HTERT RPE-1 (cell line): ENCODE measurements around the gene ZNF841.
"Not testable (repeated sequence)": the region's sequence is repeated elsewhere in the genome, so short reads cannot be mapped to it uniquely, and the experiment has no call there.

Experiments
- in situ Hi-C: fragments of 300-500 bp; cut with MboI; formaldehyde crosslinking; loops from 4 replicates; pipeline ENCODE4 v1.14.3; 2020; ENCODE audit warnings: low sequenced_read_pairs

ZNF841 gene

GRCh38 chr19:52095172-52096014 lies at the start of gene ZNF841:
ZNF841 (minus strand) TSS chr19:52095765; CDS start chr19:52084801, 10,964 bp downstream.
- in situ Hi-C loops: no loop called here

DNA sequence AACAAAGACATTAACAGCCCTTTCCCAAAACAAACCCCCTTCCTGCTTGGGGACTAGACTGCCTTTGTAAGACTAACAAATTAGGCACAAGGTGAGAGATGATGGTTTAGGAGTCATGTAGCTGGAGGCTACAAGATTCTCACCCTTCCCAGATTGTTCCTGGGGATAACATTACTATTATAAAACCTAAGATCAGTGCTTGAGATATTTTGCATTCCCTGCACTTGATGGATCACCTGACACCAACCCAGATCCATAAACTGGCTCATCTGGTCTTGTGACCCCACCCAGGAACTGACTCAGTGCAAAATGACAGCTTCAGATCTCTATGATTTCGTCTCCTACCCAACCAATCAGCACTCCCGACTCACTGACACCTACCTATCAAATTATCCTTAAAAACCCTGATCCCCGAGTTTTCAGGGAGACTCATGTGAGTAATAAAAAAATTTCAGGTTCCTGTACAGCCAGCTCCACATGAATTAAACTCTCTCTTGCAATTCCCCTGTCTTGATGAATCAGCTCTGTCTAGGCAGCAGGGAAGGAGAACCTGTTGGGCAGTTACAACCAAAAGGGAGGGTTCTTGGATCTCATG lies 46.5 kb upstream of the ZNF841 start:
- in situ Hi-C loops: no loop called here

GRCh38 chr19:52141203-52141602 lies 45.6 kb upstream of the ZNF841 start:
- in situ Hi-C loops: no loop called here

- in situ Hi-C loops: no loop called here
These were observed 44.6 kb upstream of the ZNF841 start for GRCh38 chr19:52140032-52140710.

GRCh38 chr19:52139252-52140031 lies 43.9 kb upstream of the ZNF841 start, which contains the start of gene ZNF616:
ZNF616 (minus strand) TSS chr19:52139938; CDS start chr19:52130512, 9,426 bp downstream.
- in situ Hi-C loops: no loop called here

GRCh38 chr19:52138983-52139251 lies 43.4 kb upstream of the ZNF841 start:
- in situ Hi-C loops: no loop called here

- in situ Hi-C loops: no loop called here
These were observed 42.9 kb upstream of the ZNF841 start for GRCh38 chr19:52138278-52138982.

- in situ Hi-C loops: no loop called here
These were observed 24.7 kb upstream of the ZNF841 start for GRCh38 chr19:52120286-52120685.

DNA sequence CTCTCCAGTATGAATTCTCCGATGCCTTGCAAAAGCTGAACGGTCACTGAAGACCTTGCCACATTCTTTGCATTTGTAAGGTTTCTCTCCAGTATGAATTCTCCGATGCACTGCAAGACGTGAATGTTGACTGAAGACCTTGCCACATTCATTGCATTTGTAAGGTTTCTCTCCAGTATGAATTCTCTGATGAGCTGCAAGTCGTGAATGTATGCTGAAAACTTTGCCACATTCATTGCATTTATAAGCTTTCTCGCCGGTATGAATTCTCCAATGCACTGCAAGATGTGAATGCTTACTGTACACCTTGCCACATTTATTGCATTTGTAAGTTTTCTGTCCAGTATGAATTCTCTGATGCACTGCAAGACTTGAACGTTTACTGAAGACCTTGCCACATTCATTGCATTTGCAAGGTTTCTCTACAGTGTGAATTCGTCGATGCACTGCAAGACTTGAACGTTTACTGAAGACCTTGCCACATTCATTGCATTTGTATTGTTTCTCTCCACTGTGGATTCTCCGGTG lies 20.0 kb upstream of the ZNF841 start:
- in situ Hi-C loops: no loop called here

DNA sequence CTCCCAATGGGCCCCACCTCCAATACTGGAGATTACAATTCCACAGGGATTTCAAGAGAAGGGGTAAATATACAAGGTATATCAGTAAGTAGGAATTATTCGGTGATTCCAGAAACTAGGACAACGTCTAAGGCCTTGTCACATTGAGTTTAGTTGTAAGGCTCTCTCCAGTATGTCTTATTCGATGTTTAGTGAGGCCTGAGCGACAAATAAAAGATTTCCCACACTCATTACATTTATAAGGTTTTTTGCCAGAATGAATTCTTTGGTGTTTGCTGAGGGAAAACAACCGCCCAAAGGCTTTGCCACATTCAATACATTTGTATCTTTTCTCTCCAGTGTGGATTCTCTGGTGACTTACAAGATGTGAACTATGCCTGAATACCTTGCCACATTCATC lies 19.1 kb upstream of the ZNF841 start:
- in situ Hi-C loops: no loop called here

GRCh38 chr19:52112624-52113023 lies 17.1 kb upstream of the ZNF841 start:
- in situ Hi-C loops: no loop called here

- in situ Hi-C loops: no loop called here
These were observed 15.2 kb upstream of the ZNF841 start for GRCh38 chr19:52110780-52111179.

DNA sequence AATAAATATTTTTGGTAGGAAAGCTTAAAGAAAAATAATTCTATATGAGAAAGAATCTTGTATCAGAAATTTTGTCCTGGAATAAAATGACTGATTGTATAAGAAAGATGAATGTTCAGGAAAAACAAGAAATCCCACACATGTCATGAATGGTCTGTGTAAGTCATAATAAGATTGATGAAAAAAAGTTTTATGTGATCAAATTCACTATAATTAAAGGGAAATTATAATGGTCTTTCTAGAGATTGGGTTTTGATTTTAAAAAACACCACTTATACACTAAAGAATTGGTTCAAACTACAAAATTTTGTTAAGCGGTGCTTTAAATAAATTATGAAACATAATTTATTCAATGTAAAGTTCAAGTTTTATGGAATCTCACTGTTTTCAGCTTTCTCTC lies 7.2 kb upstream of the ZNF841 start:
- in situ Hi-C loops: no loop called here

DNA sequence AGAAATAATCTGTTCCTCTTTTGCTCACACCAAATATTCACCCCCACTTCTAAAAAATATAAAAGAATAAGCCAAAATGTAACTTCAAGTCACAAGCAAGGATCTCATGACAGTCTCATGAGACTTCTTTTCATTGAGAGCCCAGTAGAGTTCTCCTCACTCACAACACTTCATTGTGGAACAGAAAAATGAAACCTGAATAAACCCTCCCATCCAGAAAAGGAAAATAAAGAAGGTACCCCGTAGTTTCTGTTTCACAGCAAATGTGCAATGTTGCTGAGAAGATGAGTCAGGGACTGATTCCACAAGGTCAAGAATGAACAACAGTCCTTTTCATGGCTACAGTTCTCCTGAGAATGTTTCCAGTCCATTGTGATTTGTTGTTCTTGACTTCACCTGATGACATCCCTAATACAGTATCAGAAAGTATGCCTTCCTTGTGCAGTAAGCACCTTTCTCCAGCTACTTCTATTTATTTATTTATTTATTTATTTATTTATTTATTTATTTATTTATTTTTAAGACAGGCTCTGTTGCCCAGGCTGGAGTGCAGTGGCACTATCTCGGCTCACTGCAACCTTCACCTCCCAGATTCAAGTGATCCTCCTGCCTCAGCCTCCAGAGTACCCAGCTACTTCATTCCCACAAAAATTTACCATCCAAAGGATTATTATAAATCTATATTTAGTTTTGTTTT lies 6.4 kb upstream of the ZNF841 start:
- in situ Hi-C loops: no loop called here

GRCh38 chr19:52099497-52100138 lies 4.1 kb upstream of the ZNF841 start:
- in situ Hi-C loops: no loop called here

DNA sequence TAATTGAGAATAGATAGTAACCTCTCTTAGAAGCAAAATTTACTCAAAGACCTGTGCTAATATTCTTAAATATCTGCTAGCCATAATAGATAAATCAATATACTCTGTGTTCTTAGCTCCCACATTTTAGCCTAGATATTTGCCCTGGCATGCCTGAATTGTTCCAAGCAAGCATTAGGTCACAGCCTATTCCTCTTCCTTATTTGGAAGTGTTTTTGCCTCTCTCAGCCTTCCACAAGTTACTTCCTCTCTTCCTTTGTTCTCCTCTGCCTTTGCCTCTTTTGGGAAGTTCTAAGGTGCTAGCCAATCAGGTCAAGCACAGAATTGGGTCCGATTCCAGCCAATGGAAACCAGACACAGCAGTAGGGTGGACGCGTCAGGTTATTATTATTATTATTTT lies 851 bp upstream of the ZNF841 start:
- in situ Hi-C loops: not testable (repeated sequence)

DNA sequence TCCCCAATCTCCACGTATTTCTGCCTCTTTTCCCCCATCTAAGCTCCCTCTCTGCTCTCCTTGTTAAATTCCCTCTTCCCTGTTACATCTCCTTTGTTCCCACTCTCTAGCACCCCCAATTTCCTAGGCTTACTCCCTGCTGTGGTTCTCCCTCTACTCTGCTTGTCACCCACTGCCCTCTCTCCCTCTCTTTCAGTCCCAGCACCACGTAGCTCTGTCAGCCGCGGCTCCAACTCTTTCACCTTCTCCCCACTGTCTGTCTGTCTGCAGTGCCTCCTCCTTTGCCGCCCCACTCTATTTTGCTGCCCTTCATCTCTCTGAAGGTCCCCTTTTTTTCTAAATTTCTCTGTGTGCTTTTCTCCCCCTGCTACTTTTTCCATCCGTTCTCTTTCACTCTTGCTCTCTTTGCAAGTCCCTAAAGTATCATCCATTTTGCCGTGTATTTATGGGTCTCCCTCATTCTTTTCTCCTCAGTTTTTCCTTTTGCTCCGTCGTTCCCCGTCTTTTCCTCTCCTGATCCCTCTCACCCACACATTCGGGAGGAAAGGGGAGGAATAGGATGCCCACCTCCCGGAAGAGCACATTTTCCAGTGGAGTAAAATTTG lies 937 bp downstream of the ZNF841 start:
- in situ Hi-C loops: no loop called here

DNA sequence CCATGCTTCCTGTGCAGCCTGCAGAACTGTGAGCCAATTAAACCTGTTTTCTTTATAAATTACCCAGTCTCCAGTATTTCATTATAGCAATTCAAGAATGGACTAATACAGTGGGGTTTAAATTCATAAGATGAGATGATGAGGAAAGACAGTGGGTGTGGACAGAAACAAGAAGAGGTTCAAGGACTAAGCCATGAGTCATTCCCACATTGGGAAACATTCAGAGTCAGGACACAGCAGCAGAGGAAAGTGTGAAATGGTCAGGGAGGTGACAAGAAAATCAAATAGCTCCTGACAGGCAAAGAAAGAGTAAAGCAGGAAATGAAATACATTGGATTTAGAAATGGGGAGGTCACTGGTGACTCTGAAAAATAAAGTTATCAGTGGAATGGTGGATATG lies 9.1 kb downstream of the ZNF841 start:
- in situ Hi-C loops: no loop called here

DNA sequence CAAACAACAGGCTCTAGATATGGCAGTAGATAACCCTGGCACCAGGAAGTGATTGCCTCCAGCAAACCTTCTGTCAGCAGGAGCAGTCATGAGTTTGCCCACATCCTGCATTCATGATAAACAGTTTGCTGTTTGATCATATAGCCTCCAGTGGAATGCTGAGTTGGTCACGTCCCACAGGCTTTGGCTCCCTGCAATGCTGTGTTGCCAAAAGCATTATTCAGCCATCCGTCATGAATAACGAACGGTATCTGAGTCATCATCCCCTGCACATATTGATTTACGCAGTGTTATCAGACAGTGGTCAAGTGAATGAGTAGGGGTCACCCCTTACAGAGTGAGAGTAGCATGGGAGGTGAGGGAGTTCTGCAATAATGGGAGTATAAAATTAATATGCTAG lies 25.1 kb downstream of the ZNF841 start:
- in situ Hi-C loops: no loop called here
